Body of pancreas (tissue), 4 donors: ENCODE results near the gene LRP8.

Experiments used
- CTCF ChIP-seq, 7 experiments: fragments of 450-650 bp in 4 of 7; fragments of 200-600 bp in 3 of 7; sonication (generic) in 3 of 7; IDR thresholded peaks; one replicate each; pipeline ENCODE4 v1.5.1; 2016 to 2019; ENCODE audit warnings: antibody characterized with exemption in 7 of 7
- POLR2A ChIP-seq, 3 donors: fragments of 450-650 bp; IDR thresholded peaks; one replicate each; pipeline ENCODE4 v1.6.1; 2016; ENCODE audit warnings: antibody characterized with exemption in 3 of 3, mild to moderate bottlenecking in 2 of 3

GRCh38 chr1:53344921-53345838 lies 17.3 kb upstream of the LRP8 start:
- TF ChIP-seq CTCF (IDR thresholded peaks at IDR 0.05): no peak
- no peak for TF ChIP-seq POLR2A (IDR thresholded peaks at IDR 0.05)
